Stimulated activated CD8-positive, alpha-beta memory T cell treated with anti-CD3 and anti-CD28 coated beads, Interleukin-4, amount 100 ng/mL, for 4 hours (primary cell): ENCODE measurements around the gene CACNA1E.

Experiments
- DNase-seq, 2 donors: peaks; one replicate each; pipeline ENCODE4 v3.0.0-alpha.2; 2020; ENCODE audit warnings: low read depth in 2 of 2, low spot score in 1 of 2

Gene CACNA1E

GRCh38 chr1:181483285-181484195 is at the start of gene CACNA1E:
TSS of gene CACNA1E (plus strand) at chr1:181483517. CDS start at chr1:181483745, 228 bp downstream.
- no peak for DNase-seq

DNA sequence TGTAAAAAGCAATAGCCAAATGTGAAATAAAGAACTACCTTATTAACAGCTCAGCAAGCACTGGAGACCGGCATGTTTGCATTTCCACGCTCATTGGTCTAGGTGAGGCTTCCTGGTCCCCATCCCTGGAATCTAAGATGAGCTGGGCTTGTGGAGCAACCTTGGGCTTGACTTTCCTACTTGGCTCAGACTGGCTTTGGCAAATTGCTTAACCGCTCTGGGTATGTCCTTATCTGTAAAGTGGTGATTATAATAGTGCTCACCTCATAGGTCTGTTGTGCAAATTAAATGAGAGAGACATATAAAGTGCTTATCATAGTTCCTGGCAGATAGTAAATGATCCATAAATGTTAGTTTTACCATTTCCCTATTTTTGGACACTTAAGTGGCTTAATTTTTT is 49.4 kb upstream of the CACNA1E start:
- DNase-seq, result no peak

DNA sequence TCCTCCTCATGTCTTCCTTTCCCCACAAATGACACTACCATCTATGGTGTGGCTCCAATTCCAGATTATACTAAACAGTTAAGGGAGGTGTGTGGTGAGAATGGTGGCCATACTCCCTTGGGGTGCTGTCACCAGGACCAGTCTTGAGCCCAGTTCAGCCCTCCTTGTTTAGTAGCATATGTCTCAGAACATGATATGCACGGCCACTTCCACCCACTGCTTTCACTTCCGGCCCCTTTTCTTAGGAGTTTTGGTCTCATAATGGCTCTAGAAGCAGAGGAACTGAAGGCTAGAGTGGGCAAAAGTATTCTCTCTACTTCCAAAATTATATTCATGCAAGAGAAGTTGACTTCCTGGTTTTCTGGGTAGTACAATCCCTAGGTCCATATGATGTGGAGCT is 45.3 kb upstream of the CACNA1E start:
- no peak for DNase-seq

DNA sequence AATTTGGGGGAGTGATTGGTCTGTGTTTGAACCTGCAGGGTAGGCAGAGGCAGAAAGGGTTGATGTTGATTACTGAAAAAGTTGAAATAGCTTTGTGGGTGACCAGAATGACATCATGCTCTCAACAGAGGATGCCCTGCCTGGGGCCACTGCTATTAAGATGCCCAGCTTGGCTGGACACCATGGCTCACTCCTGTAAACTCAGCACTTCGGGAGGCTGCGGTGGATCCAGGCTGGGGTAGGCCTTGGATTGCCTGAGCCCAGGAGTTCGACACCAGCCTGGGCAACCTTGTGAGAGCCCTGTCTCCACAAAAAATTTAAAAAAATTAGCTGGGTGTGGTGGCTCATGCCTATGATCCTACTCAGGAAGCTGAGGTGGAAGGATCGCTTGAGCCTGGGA is 42.8 kb upstream of the CACNA1E start:
- DNase-seq, result no peak

DNA sequence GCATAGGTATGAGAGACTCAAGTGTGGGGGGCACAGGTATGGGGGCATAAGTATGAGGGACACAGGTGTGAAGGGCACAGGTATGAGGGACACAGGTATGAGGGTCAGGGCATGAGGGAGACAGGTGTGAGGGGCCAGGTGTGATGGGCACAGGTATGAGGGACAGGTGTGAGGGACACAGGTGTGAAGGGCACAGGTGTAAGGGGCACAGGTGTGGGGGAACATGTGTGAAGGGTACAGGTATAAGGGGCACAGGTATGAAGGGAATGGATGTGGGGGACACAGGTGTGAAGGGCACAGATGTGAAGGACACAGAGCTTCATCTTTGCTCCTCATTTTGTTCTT is 41.2 kb upstream of the CACNA1E start:
- no peak for DNase-seq

GRCh38 chr1:181443231-181443853 is 40.0 kb upstream of the CACNA1E start:
- no peak for DNase-seq

GRCh38 chr1:181445436-181445835 is 37.9 kb upstream of the CACNA1E start:
- no peak for DNase-seq

GRCh38 chr1:181448461-181448860 is 34.9 kb upstream of the CACNA1E start:
- no peak for DNase-seq

- no peak for DNase-seq
Observed at GRCh38 chr1:181451661-181452230, 31.6 kb upstream of the CACNA1E start.

- DNase-seq, result no peak
Observed at GRCh38 chr1:181452746-181453145, 30.6 kb upstream of the CACNA1E start.

DNA sequence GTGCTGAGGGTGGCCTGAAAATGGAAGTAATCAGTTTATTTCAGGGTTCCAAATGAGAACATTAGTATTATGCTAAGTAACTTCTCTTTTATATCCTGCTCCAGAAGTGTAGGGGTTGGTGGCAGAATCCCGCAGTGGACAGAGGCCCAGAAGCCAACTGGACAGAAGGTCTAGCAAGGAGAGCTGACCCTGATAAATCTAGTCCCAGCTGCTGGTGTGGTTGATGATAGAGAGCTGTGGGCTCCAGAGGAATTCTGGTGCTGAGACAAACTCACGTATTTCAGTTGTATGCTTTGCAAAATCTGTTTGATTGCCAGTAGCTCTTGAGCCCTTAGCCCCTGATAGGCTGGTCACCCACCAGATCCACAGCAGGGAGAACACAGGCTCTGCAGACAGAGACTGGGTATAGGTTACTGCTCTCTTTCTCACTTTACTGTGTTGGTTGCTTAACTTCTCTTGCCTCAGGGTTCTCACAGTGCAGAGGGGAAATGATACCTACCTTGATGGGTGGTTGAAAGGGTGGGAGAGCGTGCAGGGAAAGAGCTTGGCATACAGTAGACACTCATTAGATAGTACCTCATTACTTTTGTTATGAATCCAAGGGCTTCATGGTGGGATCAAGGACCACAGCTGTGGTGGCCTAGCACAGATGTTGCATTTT is 29.6 kb upstream of the CACNA1E start:
- DNase-seq, result no peak

DNA sequence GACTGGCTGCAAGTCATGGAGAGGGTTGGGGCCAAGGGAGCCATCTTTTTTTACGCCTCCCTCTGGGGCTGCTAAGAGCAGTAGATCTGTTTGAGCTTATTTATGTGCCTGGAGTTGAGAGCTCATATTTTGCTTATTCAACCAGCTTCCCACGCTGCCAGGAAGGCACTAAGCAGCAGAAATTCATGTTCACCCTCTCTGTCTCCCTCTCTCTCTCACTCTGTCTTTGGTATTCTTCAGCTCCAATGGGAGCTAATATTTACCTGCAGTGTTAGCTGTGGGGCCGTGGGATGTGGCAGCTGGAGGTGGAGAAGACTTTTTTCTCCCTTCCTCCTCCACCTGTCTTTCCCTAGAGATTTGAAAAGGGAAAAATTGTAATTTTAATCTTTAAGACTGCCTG is 26.8 kb upstream of the CACNA1E start:
- no peak for DNase-seq

GRCh38 chr1:181458419-181458818 is 24.9 kb upstream of the CACNA1E start:
- no peak for DNase-seq

- DNase-seq, result no peak
Observed at GRCh38 chr1:181459067-181459466, 24.2 kb upstream of the CACNA1E start.

GRCh38 chr1:181469829-181470228 is 13.5 kb upstream of the CACNA1E start:
- DNase-seq, result no peak

DNA sequence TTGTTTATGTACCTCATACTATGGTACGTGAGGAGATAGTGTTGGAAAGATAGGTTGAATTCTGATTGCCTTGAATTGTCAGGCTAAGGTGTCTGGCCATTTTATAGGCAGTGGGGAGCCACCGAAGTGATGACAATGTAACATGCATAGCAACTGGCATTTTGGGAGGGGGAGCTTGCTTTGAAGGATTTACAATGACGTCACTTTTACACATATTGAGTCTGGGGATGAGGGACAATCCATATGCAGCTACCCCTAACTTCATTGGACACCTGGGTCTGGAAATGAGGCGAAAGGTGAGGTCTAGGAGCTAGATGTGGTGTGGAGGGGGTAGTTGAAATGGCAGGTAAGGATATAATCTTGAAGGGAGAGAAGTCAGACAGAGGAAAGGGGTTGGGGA is 7.7 kb upstream of the CACNA1E start:
- no peak for DNase-seq

GRCh38 chr1:181476581-181476980 is 6.7 kb upstream of the CACNA1E start:
- no peak for DNase-seq

DNA sequence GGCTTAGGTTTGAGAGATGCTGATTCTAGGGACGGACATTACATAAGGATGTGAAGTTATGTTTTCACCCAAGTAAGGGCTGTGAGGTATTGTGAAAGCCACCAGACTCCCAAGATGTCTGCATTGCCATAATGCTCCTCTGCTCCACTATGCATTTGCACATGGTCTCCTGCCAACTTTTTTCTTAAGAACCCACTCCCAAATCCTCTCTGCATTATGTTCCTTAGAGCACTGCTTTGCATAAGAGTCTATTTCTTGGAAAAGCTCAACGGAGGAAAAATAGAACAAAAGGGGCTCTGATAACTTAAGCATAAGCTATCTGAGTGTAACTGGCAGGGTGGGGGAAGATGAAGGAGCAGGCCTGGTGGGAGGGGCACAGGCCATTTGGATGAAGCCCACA is 5.0 kb upstream of the CACNA1E start:
- DNase-seq, result no peak

- no peak for DNase-seq
Observed at GRCh38 chr1:181479137-181479745, 4.1 kb upstream of the CACNA1E start.

- DNase-seq, result no peak
Observed at GRCh38 chr1:181482001-181482430, 1.3 kb upstream of the CACNA1E start.

DNA sequence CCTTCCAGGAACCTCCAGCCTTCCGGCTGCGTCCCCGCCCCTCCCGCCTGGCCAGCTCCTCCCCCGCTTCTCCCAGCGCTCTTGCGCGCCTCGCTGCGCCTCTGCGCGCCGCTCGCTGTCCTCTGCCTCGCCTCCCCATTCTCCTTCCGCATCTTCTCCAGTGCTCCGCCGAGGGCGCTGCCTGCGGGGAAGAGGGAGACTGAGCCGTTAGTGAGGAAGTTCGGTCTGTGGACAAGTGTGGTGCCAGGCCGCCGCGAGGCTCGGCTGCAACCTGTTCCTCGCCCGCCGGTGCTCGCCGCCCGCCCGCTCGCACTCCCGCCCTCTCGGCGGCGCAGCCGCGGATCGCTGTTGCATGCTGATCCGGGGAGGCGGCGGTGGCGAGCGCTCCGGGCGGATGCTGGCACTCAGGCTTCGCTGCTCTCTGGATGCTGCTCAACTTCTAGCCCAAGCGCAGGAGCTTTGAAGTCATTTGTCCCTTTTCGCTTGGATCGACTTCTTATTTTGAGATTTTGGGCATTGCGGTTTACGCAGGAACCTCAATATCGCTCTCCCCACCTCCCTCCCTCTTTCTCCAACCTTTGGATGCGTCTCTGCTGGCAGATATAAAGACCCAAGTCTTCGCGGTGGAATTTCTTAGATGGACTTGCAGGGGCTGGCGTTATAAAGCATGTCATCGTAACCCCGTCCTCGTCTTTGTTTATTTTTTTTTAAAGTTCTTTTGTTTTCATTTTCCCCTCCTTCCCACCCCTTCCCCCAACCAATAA is 614 bp upstream of the CACNA1E start:
- no peak for DNase-seq
